GM12878 (cell line): Measurements from ENCODE around the gene SLC49A4. TPM values are rescaled to one million over a fixed set of nuclear protein-coding genes. Genes with fewer than 3 reads are reported as not detected.

Experiments used
- ATAC-seq: fragments of 200-7000 bp; cut with Tn5 transposase; 3 replicates; pipeline ENCODE4 v1.9.1; 2020; ENCODE audit warnings: mild to moderate bottlenecking, moderate library complexity
- BruUV-seq: library from RNA; stranded (reverse); fragments of 400-500 nt; replicated peaks from 2 replicates; lab custom pipeline; 2021; lab: Mats Ljungman, UMichigan
- CTCF ChIA-PET: fragments of 300-600 bp; sonication (Branson Sonifier 250); formaldehyde crosslinking; extraction: SDS; loops from one replicate; lab custom pipeline; 2021; ENCODE audit warnings: inconsistent platforms; lab: Yijun Ruan, JAX
- POLR2A ChIA-PET: fragments of 350-600 bp; formaldehyde crosslinking; extraction: SDS; loops from one replicate; lab custom pipeline; 2021; ENCODE audit warnings: inconsistent platforms; lab: Charles Lee
- RAD21 ChIA-PET: fragments of 300-600 bp; sonication (Branson Sonifier 250); formaldehyde crosslinking; loops from one replicate; lab custom pipeline; 2023; ENCODE audit warnings: antibody characterized with exemption; ENCODE audit not compliant: unreplicated experiment; lab: Charles Lee
- SMC1A ChIA-PET: fragments of 300-600 bp; sonication (Branson Sonifier 250); formaldehyde crosslinking; loops from one replicate; lab custom pipeline; 2023; ENCODE audit not compliant: unreplicated experiment, uncharacterized antibody; lab: Charles Lee
- DNase-seq: peaks from one replicate; pipeline ENCODE4 v3.0.0-alpha.2; 2011; ENCODE audit warnings: low read depth, low spot score
- FAIRE-seq: peaks from 3 replicates; lab custom pipeline; 2011; peaks lifted over from hg19 to GRCh38; lab: Jason Lieb, UNC
- H2AFZ ChIP-seq: 2 replicates; pipeline ENCODE4 v1.6.0; 2011; ENCODE audit warnings: low read depth, low read length, control low read depth; ENCODE audit not compliant: control insufficient read depth
- H3K27ac ChIP-seq: 2 replicates; pipeline ENCODE4 v1.5.1; 2011; ENCODE audit warnings: control low read depth; ENCODE audit not compliant: control insufficient read depth, insufficient read depth
- H3K27me3 ChIP-seq, 2 experiments: replicated peaks in 1 of 2; 2 replicates each; pipeline versions ENCODE4 v1.6.0 to v1.6.1; 2011; ENCODE audit warnings: low read length in 1 of 2; ENCODE audit not compliant: control insufficient read depth in 2 of 2, insufficient read depth in 2 of 2
- H3K36me3 ChIP-seq, 2 experiments: 2 replicates each; pipeline ENCODE4 v1.5.1; 2011; ENCODE audit warnings: low read length in 1 of 2; ENCODE audit not compliant: control insufficient read depth in 2 of 2, insufficient read depth in 2 of 2
- H3K4me1 ChIP-seq: 2 replicates; pipeline ENCODE4 v1.6.1; 2011; ENCODE audit warnings: mild to moderate bottlenecking, low read length, moderate library complexity, mixed read lengths; ENCODE audit not compliant: control insufficient read depth, insufficient read depth
- H3K4me2 ChIP-seq: 2 replicates; pipeline ENCODE4 v1.6.0; 2011; ENCODE audit warnings: control low read depth; ENCODE audit not compliant: control insufficient read depth, insufficient read depth
- H3K4me3 ChIP-seq: fragments of 200-600 bp; sonication (generic); 2 replicates; pipeline ENCODE4 v1.5.1; 2016
- H3K79me2 ChIP-seq: 2 replicates; pipeline ENCODE4 v1.6.0; 2011; ENCODE audit warnings: low read length; ENCODE audit not compliant: control insufficient read depth, insufficient read depth
- H3K9ac ChIP-seq: 2 replicates; pipeline ENCODE4 v1.8.0; 2011; ENCODE audit warnings: low read length, control low read depth, mixed read lengths; ENCODE audit not compliant: control insufficient read depth, insufficient read depth
- H3K9me3 ChIP-seq: replicated peaks from 3 replicates; pipeline ENCODE4 v1.5.1; 2011; ENCODE audit warnings: mild to moderate bottlenecking, low read length; ENCODE audit not compliant: control insufficient read depth, insufficient read depth
- H4K20me1 ChIP-seq: 2 replicates; pipeline ENCODE4 v1.6.0; 2011; ENCODE audit not compliant: control insufficient read depth, insufficient read depth
- ASH2L ChIP-seq: fragments of 300-600, 200-600 bp; sonication (generic); IDR thresholded peaks from 2 replicates; pipeline ENCODE4 v1.6.1; 2017; ENCODE audit warnings: low read depth, mild to moderate bottlenecking, borderline replicate concordance
- CREB1 ChIP-seq: IDR thresholded peaks from 2 replicates; pipeline ENCODE4 v1.6.1; 2012; ENCODE audit warnings: low read depth, mild to moderate bottlenecking, inconsistent platforms
- E2F8 ChIP-seq: fragments of 450-650 bp; IDR thresholded peaks from 2 replicates; pipeline ENCODE4 v1.6.1; 2018; ENCODE audit warnings: mild to moderate bottlenecking, low read depth, moderate library complexity; ENCODE audit not compliant: partially characterized antibody
- MYB ChIP-seq: fragments of 150-350 bp; IDR thresholded peaks from 2 replicates; pipeline ENCODE4 v1.6.1; 2014; ENCODE audit warnings: mild to moderate bottlenecking, low read depth, low read length, borderline replicate concordance
- NR2C2 ChIP-seq: IDR thresholded peaks from 2 replicates; pipeline ENCODE4 v1.6.1; 2011; ENCODE audit warnings: borderline replicate concordance, low read depth; ENCODE audit not compliant: control insufficient read depth, insufficient read length
- RAD21 ChIP-seq: IDR thresholded peaks from 2 replicates; pipeline ENCODE4 v1.6.1; 2011; ENCODE audit warnings: mild to moderate bottlenecking, low read depth, low read length, moderate library complexity; ENCODE audit not compliant: insufficient read depth
- ZBED1 ChIP-seq: IDR thresholded peaks from 2 replicates; pipeline ENCODE4 v1.6.1; 2016; ENCODE audit warnings: borderline replicate concordance
- ZSCAN29 ChIP-seq: fragments of 450-650 bp; IDR thresholded peaks from 2 replicates; pipeline ENCODE4 v1.6.1; 2017; ENCODE audit warnings: mild to moderate bottlenecking, moderate library complexity
- WGBS: methylation state at CpG from one replicate; pipeline ENCODE4 v1.1.6; 2016; ENCODE audit warnings: low lambda C conversion rate; ENCODE audit not compliant: insufficient replicate concordance, insufficient coverage; ENCODE audit errors: missing lambda C conversion rate; 5-methylcytosine and 5-hydroxymethylcytosine counted together
- in situ Hi-C: fragments of 300-500 bp; cut with MboI; formaldehyde crosslinking; loops from 9 replicates; pipeline ENCODE4 v1.14.3; 2018; ENCODE audit warnings: mixed read lengths
- intact Hi-C: fragments of 100-400 bp; cut with micrococcal nuclease; formaldehyde crosslinking; loops from one replicate; pipeline ENCODE4 v1.14.2; 2022; ENCODE audit not compliant: unreplicated experiment
- polyA plus RNA-seq, 11 experiments: library from polyadenylated mRNA; depleted of rRNA in 4 of 11; unstranded in 6 of 11; stranded (reverse) in 5 of 11; fragments of >200 nt; fragmentation: Nextera tagmentation in 4 of 11; fragmentation: Illumina TruSeq in 1 of 11; extraction: Ambion mirVana in 4 of 11; extraction: Trizol in 1 of 11; gene quantifications; 1 replicate in 1 of 11; 2 replicates in 10 of 11; pipeline versions ENCODE4 v1.2.1 to v1.2.3, GENCODE V29; 2011 to 2016; ENCODE audit warnings: inconsistent platforms in 2 of 11, missing spikeins in 2 of 11, low read depth in 1 of 11
- total RNA-seq, 4 experiments: library from RNA; depleted of rRNA in 3 of 4; stranded (reverse); fragments of >200 nt in 3 of 4; fragmentation: Illumina TruSeq in 1 of 4; extraction: Trizol in 1 of 4; gene quantifications; 2 replicates each; pipeline versions ENCODE4 v1.2.1 to v1.2.3, GENCODE V29; 2013 to 2021
- TF ChIP-seq, protein P1 (sequence below): fragments of 450-650 bp; IDR thresholded peaks from 2 replicates; pipeline ENCODE4 v1.6.1; 2017; ENCODE audit warnings: low read depth, mild to moderate bottlenecking, moderate library complexity

Gene SLC49A4
- total and polyA plus RNA-seq, 10 of the 15 experiments (the other 5 are each of a cell fraction or from before 2014, with no cell fraction given), result 0.48 to 2.2 (median 1.4) TPM

DNA sequence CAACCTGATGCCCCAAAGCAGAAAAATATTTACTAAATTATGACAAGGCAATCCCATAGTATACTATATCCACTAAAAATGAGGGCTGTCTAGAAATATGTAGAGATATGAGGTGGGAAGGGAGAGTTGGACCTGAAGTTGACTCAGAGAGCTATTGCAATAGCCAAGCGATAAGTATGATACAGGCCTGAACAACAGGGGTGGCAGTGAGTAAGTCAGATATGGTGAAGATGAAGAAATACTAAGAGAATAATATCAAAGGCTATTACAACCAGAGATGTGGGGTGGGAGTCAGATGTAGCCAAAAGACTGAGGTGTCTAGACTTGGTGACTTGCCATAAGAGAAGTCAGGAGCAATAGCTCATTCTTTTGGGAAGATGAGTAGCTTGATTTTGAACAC lies 10.4 kb upstream of the SLC49A4 start (continued):
- TF ChIP-seq E2F8, result no peak

DNA sequence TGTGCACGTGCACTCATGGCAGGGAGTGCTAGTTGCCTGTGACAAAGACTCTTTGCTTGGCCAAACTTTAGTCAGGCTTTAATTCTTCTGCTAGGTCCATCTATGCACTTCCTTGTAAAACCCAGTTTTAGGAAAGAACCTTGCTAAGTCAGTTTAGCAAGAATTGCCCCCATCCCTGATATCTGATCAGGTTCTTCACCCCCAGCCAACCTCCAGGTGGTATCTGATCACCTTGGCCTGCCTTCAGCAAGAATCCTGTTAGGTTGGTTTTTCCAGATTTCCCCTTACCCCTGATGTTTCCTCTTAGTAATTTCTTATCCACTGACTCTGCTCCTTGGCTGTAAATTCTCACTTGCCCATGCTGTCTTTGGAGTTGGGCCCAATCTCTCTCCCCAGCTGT lies 9.6 kb upstream of the SLC49A4 start:
- ChIA-PET RAD21 (interaction anchor here (1.3 kb wide), 1 partner anchor 13 kb away, joined by 4 read pairs; no protein-coding TSS in a partner anchor), CTCF (interaction anchor here (1.8 to 2.5 kb wide), 2 partner anchors 11 to 30 kb away, joined by 7 to 9 read pairs; no protein-coding TSS in a partner anchor), POLR2A (interaction anchor here (1.0 kb wide), 1 partner anchor 12 kb away, joined by 3 read pairs; no protein-coding TSS in a partner anchor), SMC1A (interaction anchor here (1.6 to 2.5 kb wide), 2 partner anchors 9 to 11 kb away, joined by 3 to 9 read pairs; no protein-coding TSS in a partner anchor)
- intact Hi-C loops (no loop called here), in situ Hi-C loops (no loop called here)
- no peaks in the 10 kb centered on the region for H3K79me2 ChIP-seq
- H3K4me3 ChIP-seq, result no peak overlapping the region
- H3K27ac ChIP-seq, result no peak overlapping the region
- H3K4me1 ChIP-seq, result no peaks in the 10 kb centered on the region
- TF ChIP-seq MYB (no peak), ASH2L (no peak), ZSCAN29 (no peak), NR2C2 (no peak), CREB1 (no peak), ZBED1 (no peak), RAD21 (no peak)
- TF ChIP-seq, protein P1, sequence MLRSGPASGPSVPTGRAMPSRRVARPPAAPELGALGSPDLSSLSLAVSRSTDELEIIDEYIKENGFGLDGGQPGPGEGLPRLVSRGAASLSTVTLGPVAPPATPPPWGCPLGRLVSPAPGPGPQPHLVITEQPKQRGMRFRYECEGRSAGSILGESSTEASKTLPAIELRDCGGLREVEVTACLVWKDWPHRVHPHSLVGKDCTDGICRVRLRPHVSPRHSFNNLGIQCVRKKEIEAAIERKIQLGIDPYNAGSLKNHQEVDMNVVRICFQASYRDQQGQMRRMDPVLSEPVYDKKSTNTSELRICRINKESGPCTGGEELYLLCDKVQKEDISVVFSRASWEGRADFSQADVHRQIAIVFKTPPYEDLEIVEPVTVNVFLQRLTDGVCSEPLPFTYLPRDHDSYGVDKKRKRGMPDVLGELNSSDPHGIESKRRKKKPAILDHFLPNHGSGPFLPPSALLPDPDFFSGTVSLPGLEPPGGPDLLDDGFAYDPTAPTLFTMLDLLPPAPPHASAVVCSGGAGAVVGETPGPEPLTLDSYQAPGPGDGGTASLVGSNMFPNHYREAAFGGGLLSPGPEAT, result no peak
- no peaks in the 10 kb centered on the region for H3K27me3 ChIP-seq
- no peaks in the 10 kb centered on the region for H3K36me3 ChIP-seq
- no peaks in the 10 kb centered on the region for H4K20me1 ChIP-seq
- H3K4me2 ChIP-seq, result no peak overlapping the region
- DNase-seq (no peak), ATAC-seq (no peak), FAIRE-seq (no peak)
- H2AFZ ChIP-seq, result no peak overlapping the region
- no peaks in the 10 kb centered on the region for H3K9me3 ChIP-seq
- BruUV-seq, result no TSS peak
- no peak overlapping the region for H3K9ac ChIP-seq
- WGBS, result 75% methylated on average over 1 of the region's 1 CpG
